Activated CD8-positive, alpha-beta T cell treated with anti-CD3 and anti-CD28 coated beads for 36 hours (primary cell): ENCODE results near the gene CUBN. TPM values are rescaled to one million over a fixed set of nuclear protein-coding genes. Genes with fewer than 3 reads are reported as not detected.

Source experiments
- ATAC-seq: fragments of 200-7000 bp; cut with Tn5 transposase; one replicate; pipeline ENCODE4 v1.10.0; 2021; ENCODE audit warnings: mild to moderate bottlenecking, moderate library complexity
- CTCF ChIA-PET: fragments of 350-600 bp; sonication (Branson Sonifier 250); formaldehyde crosslinking; loops from one replicate; lab custom pipeline; 2021; ENCODE audit warnings: antibody characterized with exemption; lab: Charles Lee
- POLR2A ChIA-PET: fragments of 350-600 bp; sonication (Branson Sonifier 250); formaldehyde crosslinking; loops from one replicate; lab custom pipeline; 2021; ENCODE audit warnings: antibody characterized with exemption; lab: Charles Lee
- DNase-seq: peaks from one replicate; pipeline ENCODE4 v3.0.0-alpha.2; 2020
- H3K27ac Mint-ChIP-seq: one replicate; pipeline ENCODE4 v1.8.0; 2021; ENCODE audit warnings: mild to moderate bottlenecking, mixed read lengths
- H3K27me3 Mint-ChIP-seq: one replicate; pipeline ENCODE4 v1.8.0; 2021; ENCODE audit warnings: mixed read lengths
- H3K36me3 Mint-ChIP-seq: one replicate; pipeline ENCODE4 v1.8.0; 2021; ENCODE audit warnings: low read depth, mixed read lengths
- H3K4me1 Mint-ChIP-seq: one replicate; pipeline ENCODE4 v1.8.0; 2021; ENCODE audit warnings: low read depth, mixed read lengths
- H3K4me3 Mint-ChIP-seq: one replicate; pipeline ENCODE4 v1.8.0; 2021; ENCODE audit warnings: mild to moderate bottlenecking, moderate library complexity, mixed read lengths
- H3K9me3 Mint-ChIP-seq: one replicate; pipeline ENCODE4 v1.8.0; 2021; ENCODE audit warnings: mixed read lengths
- CTCF ChIP-seq: fragments of 200-600 bp; IDR thresholded peaks from one replicate; pipeline ENCODE4 v1.8.0; 2022; ENCODE audit warnings: antibody characterized with exemption, mild to moderate bottlenecking
- intact Hi-C: fragments of 100-400 bp; cut with micrococcal nuclease; formaldehyde crosslinking; loops from one replicate; pipeline ENCODE4 v1.10.0; 2022
- total RNA-seq, 2 experiments: library from RNA; stranded (reverse); gene quantifications; one replicate each; pipeline ENCODE4 v1.2.3, GENCODE V29; 2021

Gene CUBN
- total RNA-seq, 2 experiments from 2014 or later, result 0.38 to 0.65 TPM

GRCh38 chr10:17175551-17175950 is 45.9 kb upstream of the CUBN start:
- Mint-ChIP-seq H3K27me3 (no peaks in the 10 kb centered on the region), H3K36me3 (peaks cover 5% of the 10 kb centered on the region), H3K4me1 (peaks cover 15% of the 10 kb centered on the region), H3K4me3 (peak overlapping the region; percentile 63), H3K27ac (peak overlapping the region; percentile 70), H3K9me3 (no peaks in the 10 kb centered on the region)
- POLR2A ChIA-PET, result no interaction called here
- CTCF ChIA-PET, result interaction anchor here (1.0 to 1.7 kb wide), 2 partner anchors 30 to 347 kb away, joined by 3 to 5 read pairs; no protein-coding TSS in a partner anchor
- DNase-seq (peak; percentile 12), ATAC-seq (peak; percentile 68)
- intact Hi-C loops, result no loop called here
- no peak for TF ChIP-seq CTCF

GRCh38 chr10:17174626-17175025 is 45.0 kb upstream of the CUBN start:
- Mint-ChIP-seq H3K27me3 (no peaks in the 10 kb centered on the region), H3K9me3 (no peaks in the 10 kb centered on the region), H3K4me3 (no peak overlapping the region), H3K27ac (no peak overlapping the region), H3K36me3 (peaks cover 5% of the 10 kb centered on the region), H3K4me1 (peaks cover 15% of the 10 kb centered on the region)
- no peak for TF ChIP-seq CTCF
- CTCF ChIA-PET, result interaction anchor here (1.0 to 1.7 kb wide), 2 partner anchors 31 to 346 kb away, joined by 3 to 5 read pairs; no protein-coding TSS in a partner anchor
- POLR2A ChIA-PET, result interaction anchor here (0.8 kb wide), 1 partner anchor 175 kb away, joined by 3 read pairs; no protein-coding TSS in a partner anchor
- intact Hi-C loops, result no loop called here
- no peak for ATAC-seq
- no peak for DNase-seq

GRCh38 chr10:17171141-17171641 is 41.6 kb upstream of the CUBN start:
- DNase-seq (no peak), ATAC-seq (no peak)
- intact Hi-C loops, result no loop called here
- H3K4me3 Mint-ChIP-seq, result no peak overlapping the region
- H3K27ac Mint-ChIP-seq, result no peak overlapping the region
- no peak for TF ChIP-seq CTCF
- H3K36me3 Mint-ChIP-seq, result peaks cover 5% of the 10 kb centered on the region
- H3K4me1 Mint-ChIP-seq, result peaks cover 12% of the 10 kb centered on the region
- ChIA-PET CTCF (no interaction called here), POLR2A (no interaction called here)
- no peaks in the 10 kb centered on the region for H3K9me3 Mint-ChIP-seq
- no peaks in the 10 kb centered on the region for H3K27me3 Mint-ChIP-seq

- no peak for TF ChIP-seq CTCF
- POLR2A ChIA-PET, result no interaction called here
- no peak for ATAC-seq
- DNase-seq, result no peak
- CTCF ChIA-PET, result interaction anchor here (2.2 kb wide), 1 partner anchor 13 kb away, joined by 6 read pairs; no protein-coding TSS in a partner anchor
- no peaks in the 10 kb centered on the region for H3K9me3 Mint-ChIP-seq
- peaks cover 6% of the 10 kb centered on the region for H3K4me1 Mint-ChIP-seq
- H3K27ac Mint-ChIP-seq, result no peak overlapping the region
- intact Hi-C loops, result no loop called here
- no peak overlapping the region for H3K4me3 Mint-ChIP-seq
- H3K27me3 Mint-ChIP-seq, result no peaks in the 10 kb centered on the region
- H3K36me3 Mint-ChIP-seq, result peaks cover 5% of the 10 kb centered on the region
Measured at GRCh38 chr10:17169803-17170202, 40.2 kb upstream of the CUBN start.

GRCh38 chr10:17166699-17167098 is 37.1 kb upstream of the CUBN start:
- Mint-ChIP-seq H3K27ac (no peak overlapping the region), H3K4me1 (peaks cover 6% of the 10 kb centered on the region), H3K9me3 (no peaks in the 10 kb centered on the region), H3K27me3 (no peaks in the 10 kb centered on the region), H3K4me3 (no peak overlapping the region), H3K36me3 (peaks cover 7% of the 10 kb centered on the region)
- no peak for TF ChIP-seq CTCF
- ATAC-seq, result no peak
- no peak for DNase-seq
- CTCF ChIA-PET, result interaction anchor here (1.1 kb wide), 1 partner anchor 90 kb away, joined by 3 read pairs; no protein-coding TSS in a partner anchor
- POLR2A ChIA-PET, result interaction anchor here (0.7 kb wide), 1 partner anchor 964 kb away, joined by 3 read pairs; no protein-coding TSS in a partner anchor
- intact Hi-C loops, result no loop called here
